HepG2 (cell line): Measurements from ENCODE around the gene STX5. TPM values are rescaled to one million over a fixed set of nuclear protein-coding genes. Genes with fewer than 3 reads are reported as not detected.

Source experiments
- CENPT ChIP-seq: sonication (generic); formaldehyde crosslinking; IDR thresholded peaks from 2 replicates; pipeline ENCODE4 v1.8.0; 2022; ENCODE audit warnings: low read depth, mild to moderate bottlenecking, moderate library complexity, missing genetic modification reagents
- ETV5 ChIP-seq: IDR thresholded peaks from 2 replicates; pipeline ENCODE4 v1.6.1; 2018; ENCODE audit warnings: missing biosample characterization, missing genetic modification reagents, inconsistent platforms, borderline replicate concordance
- NFE2L1 ChIP-seq: sonication (generic); formaldehyde crosslinking; IDR thresholded peaks from 2 replicates; pipeline ENCODE4 v1.4.0; 2020; ENCODE audit warnings: missing genetic modification reagents, mild to moderate bottlenecking, borderline replicate concordance
- RFX1 ChIP-seq: fragments of 450-650 bp; IDR thresholded peaks from 2 replicates; pipeline ENCODE4 v1.6.1; 2017
- RXRA ChIP-seq: sonication (generic); formaldehyde crosslinking; IDR thresholded peaks from 2 replicates; pipeline ENCODE4 v1.5.1; 2020; ENCODE audit warnings: missing genetic modification reagents
- TP53 ChIP-seq: sonication (generic); formaldehyde crosslinking; conservative IDR thresholded peaks from 2 replicates; pipeline ENCODE4 v1.4.0; 2020; ENCODE audit warnings: missing genetic modification reagents
- ZNF678 ChIP-seq: sonication (generic); formaldehyde crosslinking; IDR thresholded peaks from 2 replicates; pipeline ENCODE4 v1.4.0; 2020; ENCODE audit warnings: mild to moderate bottlenecking, missing genetic modification reagents
- ZNF781 ChIP-seq: sonication (generic); formaldehyde crosslinking; IDR thresholded peaks from 2 replicates; pipeline ENCODE4 v1.5.1; 2020; ENCODE audit warnings: borderline replicate concordance, mild to moderate bottlenecking, missing genetic modification reagents; ENCODE audit errors: not compliant biosample characterization
- polyA plus RNA-seq, 8 experiments: library from polyadenylated mRNA; depleted of rRNA in 3 of 8; stranded (reverse) in 7 of 8; unstranded in 1 of 8; fragments of >200 nt; fragmentation: Illumina TruSeq in 4 of 8; extraction: Trizol in 4 of 8; gene quantifications; 2 replicates each; pipeline versions ENCODE4 v1.2.1 to v1.2.3, GENCODE V29; 2011 to 2016; ENCODE audit warnings: low read depth in 4 of 8, missing spikeins in 1 of 8, mixed read lengths in 1 of 8; ENCODE audit not compliant: insufficient read depth in 1 of 8
- total RNA-seq, 5 experiments: library from RNA; depleted of rRNA; stranded (reverse); fragments of >200 nt; fragmentation: Illumina TruSeq; extraction: Trizol; gene quantifications; 2 replicates each; pipeline ENCODE4 v1.2.3, GENCODE V29; 2016; ENCODE audit warnings: low read depth in 1 of 5
- TF ChIP-seq, protein P1 (sequence below): IDR thresholded peaks from 2 replicates; pipeline ENCODE4 v1.6.1; 2016; ENCODE audit warnings: control low read depth
- TF ChIP-seq, protein P2 (sequence below): sonication (generic); formaldehyde crosslinking; IDR thresholded peaks from 2 replicates; pipeline ENCODE4 v1.8.1; 2023; ENCODE audit warnings: mild to moderate bottlenecking, missing genetic modification reagents
- TF ChIP-seq, protein P3 (sequence below), 2 experiments: sonication (generic) in 1 of 2; formaldehyde crosslinking in 1 of 2; IDR thresholded peaks; 2 replicates each; pipeline versions ENCODE4 v1.6.1 to v1.9.0; 2014 to 2022; ENCODE audit warnings: antibody characterized with exemption in 1 of 2, borderline replicate concordance in 1 of 2, inconsistent platforms in 1 of 2, low read depth in 1 of 2, missing genetic modification reagents in 1 of 2
- TF ChIP-seq, protein P4 (sequence below): sonication (generic); formaldehyde crosslinking; IDR thresholded peaks from 2 replicates; pipeline ENCODE4 v1.8.1; 2023; ENCODE audit warnings: mild to moderate bottlenecking, moderate library complexity, missing genetic modification reagents
- TF ChIP-seq, protein P5 (sequence below): sonication (generic); formaldehyde crosslinking; IDR thresholded peaks from 2 replicates; pipeline ENCODE4 v1.8.0; 2022; ENCODE audit warnings: low read depth, missing genetic modification reagents
- TF ChIP-seq, protein P6 (sequence below): sonication (generic); formaldehyde crosslinking; IDR thresholded peaks from 2 replicates; pipeline ENCODE4 v1.4.0; 2020; ENCODE audit warnings: missing genetic modification reagents, borderline replicate concordance

STX5 gene
- total and polyA plus RNA-seq, 2 of the 13 experiments (the other 11 are each of a cell fraction or from before 2014, with no cell fraction given) = 26.9 to 30.0 TPM

DNA sequence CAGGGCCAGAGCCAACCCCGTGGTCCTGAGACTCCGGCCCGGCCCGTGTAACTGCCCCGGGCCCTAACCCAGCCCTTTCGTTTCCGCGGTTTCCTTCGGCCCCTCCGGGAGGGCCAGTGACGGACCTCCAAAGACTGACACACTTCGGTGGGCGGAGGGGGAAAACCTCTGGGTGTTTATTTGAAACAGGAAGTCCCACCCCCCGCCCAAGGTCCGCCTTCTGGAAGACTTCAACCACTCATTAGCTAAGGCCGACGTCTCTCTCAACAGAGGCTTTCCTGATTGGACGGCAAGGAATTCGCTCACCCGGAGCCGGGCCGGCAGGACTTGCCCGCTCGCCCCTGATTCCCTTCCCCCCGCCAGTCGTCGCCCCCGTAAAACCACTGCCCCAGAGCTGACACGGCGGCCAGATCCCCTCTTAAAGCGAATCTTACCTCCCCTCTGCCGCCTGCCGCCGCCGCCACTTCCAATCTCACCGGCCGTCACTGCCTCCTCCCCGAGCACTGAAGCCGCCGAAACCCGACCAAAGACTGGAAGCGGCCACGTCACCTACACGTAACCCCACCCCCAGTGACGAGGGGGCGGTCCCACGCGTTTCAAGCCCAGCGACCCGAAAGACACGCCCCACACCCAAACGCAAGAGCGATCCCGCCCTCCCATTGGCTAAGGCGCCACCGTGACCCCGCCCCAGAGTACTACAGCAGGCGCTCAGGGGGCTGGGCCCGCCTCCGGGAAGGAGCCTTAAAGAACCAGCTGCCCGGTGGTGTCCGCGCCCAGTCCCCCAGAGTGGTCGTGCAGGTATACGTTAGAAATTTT, at the start of gene STX5 (continued):
- TF ChIP-seq, protein P1, sequence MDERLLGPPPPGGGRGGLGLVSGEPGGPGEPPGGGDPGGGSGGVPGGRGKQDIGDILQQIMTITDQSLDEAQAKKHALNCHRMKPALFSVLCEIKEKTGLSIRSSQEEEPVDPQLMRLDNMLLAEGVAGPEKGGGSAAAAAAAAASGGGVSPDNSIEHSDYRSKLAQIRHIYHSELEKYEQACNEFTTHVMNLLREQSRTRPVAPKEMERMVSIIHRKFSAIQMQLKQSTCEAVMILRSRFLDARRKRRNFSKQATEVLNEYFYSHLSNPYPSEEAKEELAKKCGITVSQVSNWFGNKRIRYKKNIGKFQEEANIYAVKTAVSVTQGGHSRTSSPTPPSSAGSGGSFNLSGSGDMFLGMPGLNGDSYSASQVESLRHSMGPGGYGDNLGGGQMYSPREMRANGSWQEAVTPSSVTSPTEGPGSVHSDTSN (CRISPR knock-in tag) = peak; percentile 94
- TF ChIP-seq, protein P2, sequence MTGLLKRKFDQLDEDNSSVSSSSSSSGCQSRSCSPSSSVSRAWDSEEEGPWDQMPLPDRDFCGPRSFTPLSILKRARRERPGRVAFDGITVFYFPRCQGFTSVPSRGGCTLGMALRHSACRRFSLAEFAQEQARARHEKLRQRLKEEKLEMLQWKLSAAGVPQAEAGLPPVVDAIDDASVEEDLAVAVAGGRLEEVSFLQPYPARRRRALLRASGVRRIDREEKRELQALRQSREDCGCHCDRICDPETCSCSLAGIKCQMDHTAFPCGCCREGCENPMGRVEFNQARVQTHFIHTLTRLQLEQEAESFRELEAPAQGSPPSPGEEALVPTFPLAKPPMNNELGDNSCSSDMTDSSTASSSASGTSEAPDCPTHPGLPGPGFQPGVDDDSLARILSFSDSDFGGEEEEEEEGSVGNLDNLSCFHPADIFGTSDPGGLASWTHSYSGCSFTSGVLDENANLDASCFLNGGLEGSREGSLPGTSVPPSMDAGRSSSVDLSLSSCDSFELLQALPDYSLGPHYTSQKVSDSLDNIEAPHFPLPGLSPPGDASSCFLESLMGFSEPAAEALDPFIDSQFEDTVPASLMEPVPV (CRISPR knock-in tag) = no peak
- TF ChIP-seq ETV5 (CRISPR knock-in tag) (no peak; the same call in 1 of the 2 replicates), CENPT (CRISPR knock-in tag) (no peak), RFX1 (no peak), ZNF678 (CRISPR knock-in tag) (no peak), TP53 (CRISPR knock-in tag) (no peak), RXRA (CRISPR knock-in tag) (no peak), ZNF781 (CRISPR knock-in tag) (peak; percentile 36), NFE2L1 (CRISPR knock-in tag) (no peak)
- TF ChIP-seq, protein P3, sequence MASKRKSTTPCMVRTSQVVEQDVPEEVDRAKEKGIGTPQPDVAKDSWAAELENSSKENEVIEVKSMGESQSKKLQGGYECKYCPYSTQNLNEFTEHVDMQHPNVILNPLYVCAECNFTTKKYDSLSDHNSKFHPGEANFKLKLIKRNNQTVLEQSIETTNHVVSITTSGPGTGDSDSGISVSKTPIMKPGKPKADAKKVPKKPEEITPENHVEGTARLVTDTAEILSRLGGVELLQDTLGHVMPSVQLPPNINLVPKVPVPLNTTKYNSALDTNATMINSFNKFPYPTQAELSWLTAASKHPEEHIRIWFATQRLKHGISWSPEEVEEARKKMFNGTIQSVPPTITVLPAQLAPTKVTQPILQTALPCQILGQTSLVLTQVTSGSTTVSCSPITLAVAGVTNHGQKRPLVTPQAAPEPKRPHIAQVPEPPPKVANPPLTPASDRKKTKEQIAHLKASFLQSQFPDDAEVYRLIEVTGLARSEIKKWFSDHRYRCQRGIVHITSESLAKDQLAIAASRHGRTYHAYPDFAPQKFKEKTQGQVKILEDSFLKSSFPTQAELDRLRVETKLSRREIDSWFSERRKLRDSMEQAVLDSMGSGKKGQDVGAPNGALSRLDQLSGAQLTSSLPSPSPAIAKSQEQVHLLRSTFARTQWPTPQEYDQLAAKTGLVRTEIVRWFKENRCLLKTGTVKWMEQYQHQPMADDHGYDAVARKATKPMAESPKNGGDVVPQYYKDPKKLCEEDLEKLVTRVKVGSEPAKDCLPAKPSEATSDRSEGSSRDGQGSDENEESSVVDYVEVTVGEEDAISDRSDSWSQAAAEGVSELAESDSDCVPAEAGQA (IDR thresholded peaks at IDR 0.05; ENCODE audit: low read depth) = no peak
- TF ChIP-seq, protein P3 (CRISPR knock-in tag; IDR thresholded peaks at IDR 0.05; ENCODE audit: borderline replicate concordance) = no peak
- TF ChIP-seq, protein P4, sequence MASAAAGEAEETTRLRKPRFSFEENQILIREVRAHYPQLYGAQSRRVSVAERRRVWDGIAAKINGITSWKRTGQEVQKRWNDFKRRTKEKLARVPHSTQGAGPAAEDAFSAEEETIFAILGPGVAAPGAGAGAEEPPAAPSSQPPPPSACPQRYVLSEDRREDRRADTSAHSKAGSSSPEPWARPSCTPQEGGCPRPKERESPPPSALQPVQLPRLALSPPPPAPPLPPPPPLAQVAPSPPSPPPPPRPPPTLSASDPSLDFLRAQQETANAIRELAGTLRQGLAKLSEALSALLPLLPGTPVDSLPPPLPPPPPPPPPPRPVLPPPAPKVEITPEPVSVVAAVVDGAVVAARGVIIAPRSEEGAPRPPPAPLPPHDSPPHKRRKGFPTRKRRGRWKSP = peak; percentile 44; the same call in 1 of the 2 replicates
- TF ChIP-seq, protein P5, sequence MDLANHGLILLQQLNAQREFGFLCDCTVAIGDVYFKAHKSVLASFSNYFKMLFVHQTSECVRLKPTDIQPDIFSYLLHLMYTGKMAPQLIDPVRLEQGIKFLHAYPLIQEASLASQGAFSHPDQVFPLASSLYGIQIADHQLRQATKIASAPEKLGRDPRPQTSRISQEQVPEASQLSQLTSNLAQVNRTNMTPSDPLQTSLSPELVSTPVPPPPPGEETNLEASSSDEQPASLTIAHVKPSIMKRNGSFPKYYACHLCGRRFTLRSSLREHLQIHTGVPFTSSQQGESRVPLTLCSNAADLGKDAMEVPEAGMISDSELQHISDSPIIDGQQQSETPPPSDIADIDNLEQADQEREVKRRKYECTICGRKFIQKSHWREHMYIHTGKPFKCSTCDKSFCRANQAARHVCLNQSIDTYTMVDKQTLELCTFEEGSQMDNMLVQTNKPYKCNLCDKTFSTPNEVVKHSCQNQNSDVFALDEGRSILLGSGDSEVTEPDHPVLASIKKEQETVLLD (CRISPR knock-in tag) = no peak
- TF ChIP-seq, protein P6, sequence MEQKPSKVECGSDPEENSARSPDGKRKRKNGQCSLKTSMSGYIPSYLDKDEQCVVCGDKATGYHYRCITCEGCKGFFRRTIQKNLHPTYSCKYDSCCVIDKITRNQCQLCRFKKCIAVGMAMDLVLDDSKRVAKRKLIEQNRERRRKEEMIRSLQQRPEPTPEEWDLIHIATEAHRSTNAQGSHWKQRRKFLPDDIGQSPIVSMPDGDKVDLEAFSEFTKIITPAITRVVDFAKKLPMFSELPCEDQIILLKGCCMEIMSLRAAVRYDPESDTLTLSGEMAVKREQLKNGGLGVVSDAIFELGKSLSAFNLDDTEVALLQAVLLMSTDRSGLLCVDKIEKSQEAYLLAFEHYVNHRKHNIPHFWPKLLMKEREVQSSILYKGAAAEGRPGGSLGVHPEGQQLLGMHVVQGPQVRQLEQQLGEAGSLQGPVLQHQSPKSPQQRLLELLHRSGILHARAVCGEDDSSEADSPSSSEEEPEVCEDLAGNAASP (CRISPR knock-in tag) = no peak
